ENCODE data around the gene HYLS1. TPM values are rescaled to one million over a fixed set of nuclear protein-coding genes. Genes with fewer than 3 reads are reported as not detected.
"Not testable (repeated sequence)": the region's sequence is repeated elsewhere in the genome, so short reads cannot be mapped to it uniquely, and the experiment has no call there.

The HYLS1 gene
- total RNA-seq, 1 experiment from 2014 or later: 15.1 TPM

- Histone ChIP-seq H3K9me3 (no peaks in the 10 kb centered on the region), H3K27me3 (no peaks in the 10 kb centered on the region), H3K36me3 (peaks cover 59% of the 10 kb centered on the region), H3K4me3 (no peak overlapping the region)
- DNase-seq: no peak
Observed at GRCh38 chr11:125892994-125893393, 5.5 kb downstream of the HYLS1 start.

GRCh38 chr11:125901872-125902271 is 14.4 kb downstream of the HYLS1 start:
- H3K36me3 ChIP-seq: peaks cover 44% of the 10 kb centered on the region
- no peak for DNase-seq
- H3K4me3 ChIP-seq: peak overlapping the region; percentile 82
- peaks cover 13% of the 10 kb centered on the region for H3K27me3 ChIP-seq
- no peaks in the 10 kb centered on the region for H3K9me3 ChIP-seq

- Histone ChIP-seq H3K9me3 (no peaks in the 10 kb centered on the region), H3K27me3 (peaks cover 13% of the 10 kb centered on the region), H3K4me3 (peak overlapping the region; percentile 82), H3K36me3 (peaks cover 40% of the 10 kb centered on the region)
- no peak for DNase-seq
Observed at GRCh38 chr11:125902277-125902926, 14.9 kb downstream of the HYLS1 start.

GRCh38 chr11:125902927-125903710 is 15.7 kb downstream of the HYLS1 start, which contains the start of gene PUS3:
Gene PUS3, minus strand, starts transcription at chr11:125903206. Its CDS starts 6,922 bp downstream, at chr11:125896284.
- peak; percentile 87 for DNase-seq

GRCh38 chr11:125903711-125904659 is 16.5 kb downstream of the HYLS1 start, which contains the start of gene DDX25:
Gene DDX25, plus strand, starts transcription at chr11:125904508. Its CDS starts 10 bp downstream, at chr11:125904518.
- Histone ChIP-seq H3K9me3 (no peaks in the 10 kb centered on the region), H3K36me3 (peaks cover 27% of the 10 kb centered on the region), H3K4me3 (peak within 1 kb of the TSS; percentile 82), H3K27me3 (peaks cover 15% of the 10 kb centered on the region)
- no peak for DNase-seq

More at GRCh38 chr11:125902927-125903710, 15.7 kb downstream of the HYLS1 start, which contains the start of gene PUS3:
- Histone ChIP-seq H3K36me3 (peaks cover 33% of the 10 kb centered on the region), H3K9me3 (no peaks in the 10 kb centered on the region), H3K4me3 (peak within 1 kb of the TSS; percentile 82), H3K27me3 (peaks cover 13% of the 10 kb centered on the region)

- peaks cover 20% of the 10 kb centered on the region for H3K36me3 ChIP-seq
- no peak for DNase-seq
- H3K9me3 ChIP-seq: no peaks in the 10 kb centered on the region
- peaks cover 20% of the 10 kb centered on the region for H3K27me3 ChIP-seq
- no peak overlapping the region for H3K4me3 ChIP-seq
Observed at GRCh38 chr11:125904678-125905077, 17.2 kb downstream of the HYLS1 start.

- Histone ChIP-seq H3K27me3 (peaks cover 22% of the 10 kb centered on the region), H3K4me3 (no peak overlapping the region), H3K9me3 (no peaks in the 10 kb centered on the region), H3K36me3 (no peaks in the 10 kb centered on the region)
- DNase-seq: no peak
Observed at GRCh38 chr11:125910226-125910849, 22.9 kb downstream of the HYLS1 start.

- not testable (repeated sequence) for H3K36me3 ChIP-seq, DNase-seq, H3K4me3 ChIP-seq, H3K9me3 ChIP-seq
- H3K27me3 ChIP-seq: peaks cover 30% of the 10 kb centered on the region
Observed at GRCh38 chr11:125914601-125915000, 27.1 kb downstream of the HYLS1 start.

- no peak for DNase-seq
- H3K27me3 ChIP-seq: peaks cover 19% of the 10 kb centered on the region
Observed at GRCh38 chr11:125916683-125917347, 29.3 kb downstream of the HYLS1 start.

GRCh38 chr11:125918140-125918840 is 30.8 kb downstream of the HYLS1 start:
- Histone ChIP-seq H3K9me3 (no peaks in the 10 kb centered on the region), H3K36me3 (no peaks in the 10 kb centered on the region), H3K4me3 (no peak overlapping the region), H3K27me3 (peaks cover 19% of the 10 kb centered on the region)
- no peak for DNase-seq

More at GRCh38 chr11:125916683-125917347, 29.3 kb downstream of the HYLS1 start:
- H3K36me3 ChIP-seq: no peaks in the 10 kb centered on the region
- no peaks in the 10 kb centered on the region for H3K9me3 ChIP-seq
- H3K4me3 ChIP-seq: no peak overlapping the region

- DNase-seq: no peak
- peaks cover 12% of the 10 kb centered on the region for H3K27me3 ChIP-seq
- no peaks in the 10 kb centered on the region for H3K36me3 ChIP-seq
- no peaks in the 10 kb centered on the region for H3K9me3 ChIP-seq
- H3K4me3 ChIP-seq: no peak overlapping the region
Observed at GRCh38 chr11:125921042-125921441, 33.6 kb downstream of the HYLS1 start.

- H3K27me3 ChIP-seq: peaks cover 3% of the 10 kb centered on the region
- no peak overlapping the region for H3K4me3 ChIP-seq
- no peaks in the 10 kb centered on the region for H3K36me3 ChIP-seq
- DNase-seq: no peak
- H3K9me3 ChIP-seq: no peaks in the 10 kb centered on the region
Observed at GRCh38 chr11:125922156-125922555, 34.7 kb downstream of the HYLS1 start.

- no peak overlapping the region for H3K4me3 ChIP-seq
- H3K9me3 ChIP-seq: no peaks in the 10 kb centered on the region
- H3K36me3 ChIP-seq: no peaks in the 10 kb centered on the region
- peak; percentile 54 for DNase-seq
- H3K27me3 ChIP-seq: no peaks in the 10 kb centered on the region
Observed at GRCh38 chr11:125923012-125923579, 35.6 kb downstream of the HYLS1 start.

GRCh38 chr11:125923633-125924032 is 36.2 kb downstream of the HYLS1 start:
- no peak for DNase-seq
- Histone ChIP-seq H3K27me3 (no peaks in the 10 kb centered on the region), H3K4me3 (no peak overlapping the region), H3K36me3 (no peaks in the 10 kb centered on the region), H3K9me3 (no peaks in the 10 kb centered on the region)

Measured in MG63 (cell line).